Neural cell (in vitro differentiated cells): Measurements from ENCODE around the gene COQ10A. TPM values are rescaled to one million over a fixed set of nuclear protein-coding genes. Genes with fewer than 3 reads are reported as not detected.
"Not testable (repeated sequence)": the region's sequence is repeated elsewhere in the genome, so short reads cannot be mapped to it uniquely, and the experiment has no call there.

Experiments used
- H2AFZ ChIP-seq: fragments of 200-600, 300-800 bp; sonication (generic), shearing (Covaris generic); 2 replicates; pipeline ENCODE4 v1.6.0; 2014; ENCODE audit warnings: low read depth, mild to moderate bottlenecking, antibody characterized with exemption, low read length, moderate library complexity
- H3F3A ChIP-seq: fragments of 200-600 bp; shearing (Covaris generic); 2 replicates; pipeline ENCODE4 v1.6.1; 2016; ENCODE audit warnings: mild to moderate bottlenecking, moderate library complexity, mixed read lengths, antibody characterized with exemption, low read length; ENCODE audit not compliant: insufficient read depth, poor library complexity, severe bottlenecking
- H3K27ac ChIP-seq: fragments of 200-600, 300-800 bp; sonication (generic), shearing (Covaris generic); 2 replicates; pipeline ENCODE4 v1.5.1; 2014; ENCODE audit warnings: mild to moderate bottlenecking, low read length, moderate library complexity
- H3K27me3 ChIP-seq: fragments of 300-800, 200-600 bp; sonication (generic), shearing (Covaris generic); 2 replicates; pipeline ENCODE4 v1.6.0; 2014; ENCODE audit warnings: mild to moderate bottlenecking, low read depth, low read length, moderate library complexity; ENCODE audit not compliant: insufficient read depth
- H3K36me3 ChIP-seq: fragments of 300-800, 200-600 bp; sonication (generic), shearing (Covaris generic); 2 replicates; pipeline ENCODE4 v1.5.1; 2014; ENCODE audit warnings: mild to moderate bottlenecking, antibody characterized with exemption, low read length, moderate library complexity; ENCODE audit not compliant: insufficient read depth
- H3K4me2 ChIP-seq: fragments of 300-800, 200-600 bp; sonication (generic), shearing (Covaris generic); 2 replicates; pipeline ENCODE4 v1.6.0; 2014; ENCODE audit warnings: mild to moderate bottlenecking, low read length
- H3K4me3 ChIP-seq: fragments of 300-800, 200-600 bp; sonication (generic), shearing (Covaris generic); 2 replicates; pipeline ENCODE4 v1.5.1; 2014; ENCODE audit warnings: mild to moderate bottlenecking, low read length, moderate library complexity
- H3K79me2 ChIP-seq: fragments of 200-600 bp; shearing (Covaris generic); replicated peaks from 2 replicates; pipeline ENCODE4 v1.6.0; 2014; ENCODE audit warnings: mild to moderate bottlenecking, low read length, moderate library complexity; ENCODE audit not compliant: insufficient read depth
- H3K9ac ChIP-seq: fragments of 300-800, 200-600 bp; sonication (generic), shearing (Covaris generic); 2 replicates; pipeline ENCODE4 v1.6.1; 2016; ENCODE audit warnings: mild to moderate bottlenecking, low read length, mixed read lengths
- H3K9me2 ChIP-seq: fragments of 200-600 bp; shearing (Covaris generic); 2 replicates; pipeline ENCODE4 v1.6.1; 2016; ENCODE audit warnings: mild to moderate bottlenecking, low read length, mixed read lengths; ENCODE audit not compliant: insufficient read depth
- H3K9me3 ChIP-seq: fragments of 200-600, 300-800 bp; sonication (generic), shearing (Covaris generic); 2 replicates; pipeline ENCODE4 v1.6.1; 2016; ENCODE audit warnings: mild to moderate bottlenecking, mixed run types, low read length, moderate library complexity, mixed read lengths
- H4K20me1 ChIP-seq: fragments of 200-600 bp; shearing (Covaris generic); 2 replicates; pipeline ENCODE4 v1.6.1; 2016; ENCODE audit warnings: mild to moderate bottlenecking, mixed run types; ENCODE audit not compliant: insufficient read depth
- CTCF ChIP-seq: fragments of 450-650 bp; IDR thresholded peaks from 2 replicates; pipeline ENCODE4 v1.5.1; 2014; ENCODE audit warnings: antibody characterized with exemption, mild to moderate bottlenecking, moderate library complexity; ENCODE audit not compliant: poor library complexity, severe bottlenecking
- EP300 ChIP-seq: fragments of 450-650 bp; conservative IDR thresholded peaks from 2 replicates; pipeline ENCODE4 v1.6.1; 2014; ENCODE audit warnings: antibody characterized with exemption, mild to moderate bottlenecking, moderate library complexity; ENCODE audit not compliant: poor library complexity, severe bottlenecking
- EZH2 ChIP-seq: fragments of 200-600, 300-800 bp; shearing (Covaris generic), sonication (generic); IDR thresholded peaks from 2 replicates; pipeline ENCODE4 v1.6.1; 2014; ENCODE audit warnings: antibody characterized with exemption, low read length, borderline replicate concordance, mild to moderate bottlenecking; ENCODE audit not compliant: insufficient read depth, poor library complexity, severe bottlenecking
- MXI1 ChIP-seq: fragments of 450-650 bp; conservative IDR thresholded peaks from 2 replicates; pipeline ENCODE4 v1.6.1; 2014; ENCODE audit warnings: antibody characterized with exemption, mild to moderate bottlenecking; ENCODE audit not compliant: poor library complexity, severe bottlenecking
- POLR2AphosphoS5 ChIP-seq: IDR thresholded peaks from 2 replicates; pipeline ENCODE4 v1.6.1; 2012
- RAD21 ChIP-seq: fragments of 450-650 bp; conservative IDR thresholded peaks from 2 replicates; pipeline ENCODE4 v1.6.1; 2014; ENCODE audit warnings: antibody characterized with exemption, mild to moderate bottlenecking, moderate library complexity
- REST ChIP-seq: IDR thresholded peaks from 2 replicates; pipeline ENCODE4 v1.6.1; 2012; ENCODE audit warnings: borderline replicate concordance
- SMC3 ChIP-seq: fragments of 450-650 bp; conservative IDR thresholded peaks from 2 replicates; pipeline ENCODE4 v1.6.1; 2014; ENCODE audit warnings: antibody characterized with exemption, mild to moderate bottlenecking, moderate library complexity; ENCODE audit not compliant: poor library complexity
- TAF1 ChIP-seq: IDR thresholded peaks from 2 replicates; pipeline ENCODE4 v1.6.1; 2012; ENCODE audit warnings: low read depth
- polyA plus RNA-seq: library from polyadenylated mRNA; depleted of rRNA; stranded (reverse); fragments of >200 nt; gene quantifications from 2 replicates; pipeline ENCODE4 v1.2.3, GENCODE V29; 2014

Gene COQ10A
- polyA plus RNA-seq, 1 donor from 2014 or later = 56.5 TPM

GRCh38 chr12:56282030-56282429 is 15.3 kb downstream of the COQ10A start:
- TF ChIP-seq CTCF (no peak), MXI1 (no peak), EZH2 (no peak), REST (no peak), SMC3 (no peak), TAF1 (no peak), POLR2AphosphoS5 (no peak), RAD21 (no peak), EP300 (no peak)
- no peaks in the 10 kb centered on the region for H3K36me3 ChIP-seq

GRCh38 chr12:56282579-56282978 is 15.8 kb downstream of the COQ10A start:
- Histone ChIP-seq H3K27ac (no peak overlapping the region), H3K27me3 (no peaks in the 10 kb centered on the region), H4K20me1 (no peaks in the 10 kb centered on the region), H2AFZ (no peak overlapping the region), H3K9me2 (no peaks in the 10 kb centered on the region), H3K79me2 (no peaks in the 10 kb centered on the region), H3K36me3 (no peaks in the 10 kb centered on the region), H3K9me3 (no peaks in the 10 kb centered on the region), H3K4me2 (no peak overlapping the region), H3K4me3 (no peak overlapping the region), H3F3A (no peaks in the 10 kb centered on the region), H3K9ac (no peak overlapping the region)
- TF ChIP-seq POLR2AphosphoS5 = no peak
- no peak for TF ChIP-seq CTCF
- TF ChIP-seq EZH2 = no peak
- no peak for TF ChIP-seq EP300
- no peak for TF ChIP-seq TAF1
- TF ChIP-seq REST = no peak
- TF ChIP-seq SMC3 = no peak
- no peak for TF ChIP-seq MXI1
- TF ChIP-seq RAD21 = no peak

More at GRCh38 chr12:56282030-56282429, 15.3 kb downstream of the COQ10A start:
- H4K20me1 ChIP-seq = no peaks in the 10 kb centered on the region
- no peaks in the 10 kb centered on the region for H3K79me2 ChIP-seq
- no peak overlapping the region for H2AFZ ChIP-seq
- H3K9ac ChIP-seq = no peak overlapping the region
- H3K4me2 ChIP-seq = no peak overlapping the region
- H3K4me3 ChIP-seq = no peak overlapping the region
- no peaks in the 10 kb centered on the region for H3F3A ChIP-seq
- no peak overlapping the region for H3K27ac ChIP-seq
- H3K27me3 ChIP-seq = no peaks in the 10 kb centered on the region
- H3K9me3 ChIP-seq = no peaks in the 10 kb centered on the region
- H3K9me2 ChIP-seq = no peaks in the 10 kb centered on the region

- H3K9ac ChIP-seq, H3K36me3 ChIP-seq, H3F3A ChIP-seq, H3K4me2 ChIP-seq, H3K4me3 ChIP-seq, H3K9me2 ChIP-seq, H3K27me3 ChIP-seq, H3K27ac ChIP-seq, H2AFZ ChIP-seq, H3K9me3 ChIP-seq, H3K79me2 ChIP-seq, H4K20me1 ChIP-seq: not testable (repeated sequence)
Observed at GRCh38 chr12:56284263-56284662, 17.5 kb downstream of the COQ10A start.
